Spleen (tissue), 11 donors: ENCODE results near the gene DLD. TPM values are rescaled to one million over a fixed set of nuclear protein-coding genes. Genes with fewer than 3 reads are reported as not detected.

Experiments used
- DNase-seq: peaks from one replicate; pipeline ENCODE4 v3.0.0-alpha.2; 2020
- H3K27ac ChIP-seq, 8 donors: fragments of 200-600 bp; sonication (generic) in 7 of 8; 1 replicate in 4 of 8; 2 replicates in 4 of 8; pipeline versions ENCODE4 v1.5.0 to v1.8.0; 2016 to 2021; ENCODE audit warnings: inconsistent platforms in 4 of 8, mild to moderate bottlenecking in 4 of 8, moderate library complexity in 1 of 8
- H3K27me3 ChIP-seq, 7 donors: fragments of 200-600 bp; sonication (generic) in 6 of 7; replicated peaks in 1 of 7; 1 replicate in 4 of 7; 2 replicates in 3 of 7; pipeline versions ENCODE4 v1.5.0 to v1.8.0; 2016 to 2021; ENCODE audit warnings: inconsistent platforms in 3 of 7, mild to moderate bottlenecking in 1 of 7
- H3K36me3 ChIP-seq, 6 donors: fragments of 200-600 bp; sonication (generic) in 5 of 6; 1 replicate in 4 of 6; 2 replicates in 2 of 6; pipeline versions ENCODE4 v1.5.0 to v1.8.0; 2016 to 2021; ENCODE audit warnings: inconsistent platforms in 2 of 6
- H3K4me1 ChIP-seq, 6 donors: fragments of 200-600 bp; sonication (generic) in 5 of 6; 1 replicate in 3 of 6; 2 replicates in 3 of 6; pipeline versions ENCODE4 v1.5.0 to v1.8.0; 2016 to 2021; ENCODE audit warnings: inconsistent platforms in 3 of 6
- H3K4me3 ChIP-seq, 8 donors: fragments of 200-600 bp; sonication (generic) in 7 of 8; 1 replicate in 4 of 8; 2 replicates in 4 of 8; pipeline versions ENCODE4 v1.5.0 to v1.8.0; 2016 to 2021; ENCODE audit warnings: inconsistent platforms in 4 of 8, mild to moderate bottlenecking in 4 of 8, moderate library complexity in 2 of 8
- H3K9me3 ChIP-seq, 8 donors: fragments of 200-600 bp; sonication (generic) in 7 of 8; 1 replicate in 4 of 8; 2 replicates in 4 of 8; pipeline versions ENCODE4 v1.5.0 to v1.8.0; 2016 to 2021; ENCODE audit warnings: inconsistent platforms in 4 of 8
- POLR2A ChIP-seq, 3 donors: fragments of 450-650 bp; IDR thresholded peaks; one replicate each; pipeline ENCODE4 v1.5.1; 2017; ENCODE audit warnings: antibody characterized with exemption in 3 of 3, mild to moderate bottlenecking in 1 of 3
- POLR2AphosphoS5 ChIP-seq, 3 donors: sonication (generic); formaldehyde crosslinking; IDR thresholded peaks; one replicate each; pipeline ENCODE4 v1.5.1; 2017; ENCODE audit warnings: antibody characterized with exemption in 3 of 3
- WGBS, 5 donors: extraction: QIAGEN DNeasy Blood & Tissue Kit in 3 of 5; methylation state at CpG; one replicate each; pipeline versions ENCODE4 v1.1.5 to v1.1.7; 2013 to 2018; 5-methylcytosine and 5-hydroxymethylcytosine counted together
- intact Hi-C: fragments of 100-400 bp; cut with DNase I; formaldehyde crosslinking; loops from one replicate; pipeline ENCODE4 v1.15.0; 2023; ENCODE audit warnings: low total_unique reads
- polyA plus RNA-seq, 3 donors: library from polyadenylated mRNA; stranded (reverse); fragments of 200-250 nt; gene quantifications; one replicate each; pipeline ENCODE4 v1.2.1, GENCODE V29; 2013
- total RNA-seq, 7 donors: library from RNA; depleted of rRNA in 3 of 7; stranded (reverse); fragments of >200 nt in 3 of 7; fragmentation: NEBNext Ultra II Directional in 4 of 7; extraction: Animal tissue kit (Norgen Biotek cat#: 25700) in 4 of 7; gene quantifications; one replicate each; pipeline versions ENCODE4 v1.1.0 to v1.2.1, GENCODE V29; 2016 to 2021
- TF ChIP-seq, protein P1 (sequence below), 11 experiments: fragments of 200-600 bp in 7 of 11; fragments of 450-650 bp in 4 of 11; sonication (generic) in 4 of 11; IDR thresholded peaks in 8 of 11; conservative IDR thresholded peaks in 3 of 11; 1 replicate in 7 of 11; 2 replicates in 4 of 11; pipeline versions ENCODE4 v1.4.0 to v1.8.0; 2016 to 2021; ENCODE audit warnings: antibody characterized with exemption in 11 of 11, inconsistent platforms in 4 of 11, mild to moderate bottlenecking in 1 of 11
- donor health status: healthy with polysubstance abuse.
- donor health status: DM: no; HTN: no; CAD: no; lungs with moderate emphysema.
- donor health status: DM: no; HTN: no; CAD: no.
- donor health status: Bipolar disorder and iron deficiency.
- donor health status: healthy.
- donor health status: DM: no; HTN: no; CAD: no.
- donor health status: DM: yes; HTN: yes; CAD: no.

DLD gene
- total and polyA plus RNA-seq, 10 donors = 19.6 to 114 (median 59.9) TPM

GRCh38 chr7:107968449-107968848 lies 77.5 kb downstream of the DLD start:
- intact Hi-C loops = no loop called here
- WGBS, 5 donors = 75 to 90% (median 80%) methylated on average over 3 of the region's 3 CpGs

GRCh38 chr7:107969856-107970255 lies 78.9 kb downstream of the DLD start:
- TF ChIP-seq POLR2AphosphoS5 (IDR thresholded peaks at IDR 0.05) (no peak), POLR2A (IDR thresholded peaks at IDR 0.05) (no peak)
- TF ChIP-seq, protein P1, sequence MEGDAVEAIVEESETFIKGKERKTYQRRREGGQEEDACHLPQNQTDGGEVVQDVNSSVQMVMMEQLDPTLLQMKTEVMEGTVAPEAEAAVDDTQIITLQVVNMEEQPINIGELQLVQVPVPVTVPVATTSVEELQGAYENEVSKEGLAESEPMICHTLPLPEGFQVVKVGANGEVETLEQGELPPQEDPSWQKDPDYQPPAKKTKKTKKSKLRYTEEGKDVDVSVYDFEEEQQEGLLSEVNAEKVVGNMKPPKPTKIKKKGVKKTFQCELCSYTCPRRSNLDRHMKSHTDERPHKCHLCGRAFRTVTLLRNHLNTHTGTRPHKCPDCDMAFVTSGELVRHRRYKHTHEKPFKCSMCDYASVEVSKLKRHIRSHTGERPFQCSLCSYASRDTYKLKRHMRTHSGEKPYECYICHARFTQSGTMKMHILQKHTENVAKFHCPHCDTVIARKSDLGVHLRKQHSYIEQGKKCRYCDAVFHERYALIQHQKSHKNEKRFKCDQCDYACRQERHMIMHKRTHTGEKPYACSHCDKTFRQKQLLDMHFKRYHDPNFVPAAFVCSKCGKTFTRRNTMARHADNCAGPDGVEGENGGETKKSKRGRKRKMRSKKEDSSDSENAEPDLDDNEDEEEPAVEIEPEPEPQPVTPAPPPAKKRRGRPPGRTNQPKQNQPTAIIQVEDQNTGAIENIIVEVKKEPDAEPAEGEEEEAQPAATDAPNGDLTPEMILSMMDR (IDR thresholded peaks at IDR 0.05 in 8 of 11, conservative IDR thresholded peaks at IDR 0.05 in 3 of 11) = no peak
- 81 to 93% (median 87%) methylated on average over 6 of the region's 6 CpGs for WGBS, 5 donors

More at GRCh38 chr7:107968449-107968848, 77.5 kb downstream of the DLD start:
- Histone ChIP-seq H3K9me3 (no peaks in the 10 kb centered on the region), H3K27ac (peak overlapping the region in 2 of 8 donors; percentile 0 to 2), H3K4me1 (peaks cover 0 to 5% (median 0%) of the 10 kb centered on the region in 6 donors), H3K27me3 (no peaks in the 10 kb centered on the region), H3K36me3 (peaks cover 0 to 30% (median 0%) of the 10 kb centered on the region in 6 donors), H3K4me3 (no peak overlapping the region)
- TF ChIP-seq, protein P1 (IDR thresholded peaks at IDR 0.05 in 8 of 11, conservative IDR thresholded peaks at IDR 0.05 in 3 of 11) = no peak
- TF ChIP-seq POLR2AphosphoS5 (IDR thresholded peaks at IDR 0.05) (no peak), POLR2A (IDR thresholded peaks at IDR 0.05) (no peak)
- DNase-seq = no peak

More at GRCh38 chr7:107969856-107970255, 78.9 kb downstream of the DLD start:
- no peak for DNase-seq
- intact Hi-C loops = no loop called here
- peak overlapping the region in 4 of 8 donors; percentile 69 to 78 (median 73) for H3K27ac ChIP-seq
- no peaks in the 10 kb centered on the region for H3K27me3 ChIP-seq
- H3K4me3 ChIP-seq = no peak overlapping the region
- no peaks in the 10 kb centered on the region for H3K9me3 ChIP-seq
- H3K4me1 ChIP-seq = peaks cover 0 to 5% (median 0%) of the 10 kb centered on the region in 6 donors
- peaks cover 0 to 29% (median 0%) of the 10 kb centered on the region in 6 donors for H3K36me3 ChIP-seq

Other genes starting within 250 kb of the DLD start
- gene SLC26A4, start 230.4 kb upstream of the DLD start, total RNA-seq = under 1 TPM; 0.09 to 0.75 (median 0.35) TPM
- gene SLC26A4, start 230.4 kb upstream of the DLD start, polyA plus RNA-seq = under 1 TPM; 0.10 to 0.24 (median 0.17) TPM
- 10 to 100 TPM; 25.3 to 41.0 (median 35.5) TPM for gene CBLL1, start 147.0 kb upstream of the DLD start, total RNA-seq
- gene CBLL1, start 147.0 kb upstream of the DLD start, polyA plus RNA-seq = 1 to 10 TPM; 5.4 to 7.9 (median 7.6) TPM
- gene SLC26A3, start 88.0 kb upstream of the DLD start, total RNA-seq = under 1 TPM in 1 of 7 donors, not detected in 6; 0.37 TPM
- gene SLC26A3, start 88.0 kb upstream of the DLD start, polyA plus RNA-seq = under 1 TPM in 1 of 3 donors, not detected in 2; 0.13 TPM
- gene LAMB1, start 112.0 kb downstream of the DLD start, total RNA-seq = 100 to 1,000 TPM in 6 of 7 donors, 10 to 100 TPM in 1; 66.4 to 181 (median 149) TPM
- 10 to 100 TPM; 51.4 to 74.8 (median 68.6) TPM for gene LAMB1, start 112.0 kb downstream of the DLD start, polyA plus RNA-seq
- gene LAMB4, start 239.2 kb downstream of the DLD start, total RNA-seq = under 1 TPM in 6 of 7 donors, not detected in 1; 0.14 to 0.94 (median 0.27) TPM
- gene LAMB4, start 239.2 kb downstream of the DLD start, polyA plus RNA-seq = under 1 TPM in 2 of 3 donors, not detected in 1; 0.03 to 0.24 TPM